Loucy (cell line): ENCODE measurements around the gene LPIN1.
A peak's percentile ranks its signal among the peaks of the same experiment; 100 is the strongest.

ENCODE experiments used
- H2AFZ ChIP-seq: fragments of 200-600 bp; sonication (generic); 2 replicates; pipeline ENCODE4 v1.6.0; 2016; ENCODE audit warnings: antibody characterized with exemption, mild to moderate bottlenecking, low read length, moderate library complexity
- H3F3A ChIP-seq: fragments of 200-600 bp; 2 replicates; pipeline ENCODE4 v1.6.0; 2016; ENCODE audit warnings: antibody characterized with exemption, low read depth, mild to moderate bottlenecking
- H3K27me3 ChIP-seq: fragments of 200-600 bp; sonication (generic); 2 replicates; pipeline ENCODE4 v1.6.1; 2014; ENCODE audit warnings: low read length, mild to moderate bottlenecking; ENCODE audit not compliant: insufficient read depth, poor library complexity, severe bottlenecking
- H3K36me3 ChIP-seq: fragments of 200-600 bp; sonication (generic); 2 replicates; pipeline ENCODE4 v1.6.1; 2016; ENCODE audit warnings: low read length; ENCODE audit not compliant: insufficient read depth
- H3K4me1 ChIP-seq: fragments of 200-600 bp; sonication (generic); 2 replicates; pipeline ENCODE4 v1.5.1; 2014; ENCODE audit warnings: low read length, mild to moderate bottlenecking; ENCODE audit not compliant: insufficient read depth, poor library complexity, severe bottlenecking
- H3K4me2 ChIP-seq: fragments of 200-600 bp; sonication (generic); 2 replicates; pipeline ENCODE4 v1.6.0; 2014; ENCODE audit warnings: antibody characterized with exemption, low read length, low read depth, mild to moderate bottlenecking; ENCODE audit not compliant: poor library complexity, severe bottlenecking
- H3K4me3 ChIP-seq: fragments of 200-600 bp; sonication (generic); 2 replicates; pipeline ENCODE4 v1.5.1; 2014; ENCODE audit warnings: low read length, mild to moderate bottlenecking, mixed read lengths; ENCODE audit not compliant: poor library complexity, severe bottlenecking
- H3K79me2 ChIP-seq: fragments of 200-600 bp; sonication (generic); 2 replicates; pipeline ENCODE4 v1.6.1; 2014; ENCODE audit warnings: low read length; ENCODE audit not compliant: insufficient read depth
- H3K9ac ChIP-seq: fragments of 200-600 bp; sonication (generic); 2 replicates; pipeline ENCODE4 v1.6.0; 2014; ENCODE audit warnings: mild to moderate bottlenecking, low read depth, low read length, moderate library complexity; ENCODE audit not compliant: poor library complexity, severe bottlenecking
- H3K9me2 ChIP-seq: fragments of 200-600 bp; sonication (generic); replicated peaks from 2 replicates; pipeline ENCODE4 v1.6.1; 2016; ENCODE audit warnings: low read depth, low read length, mixed read lengths
- H3K9me3 ChIP-seq: fragments of 200-600 bp; sonication (generic); 2 replicates; pipeline ENCODE4 v1.6.1; 2014; ENCODE audit warnings: mild to moderate bottlenecking, antibody characterized with exemption, low read length, low read depth; ENCODE audit not compliant: insufficient read depth
- H4K20me1 ChIP-seq: fragments of 200-600 bp; sonication (generic); 2 replicates; pipeline ENCODE4 v1.6.0; 2014; ENCODE audit warnings: antibody characterized with exemption, low read length, mild to moderate bottlenecking; ENCODE audit not compliant: insufficient read depth, poor library complexity, severe bottlenecking
- EZH2phosphoT487 ChIP-seq: fragments of 200-600 bp; IDR thresholded peaks from 2 replicates; pipeline ENCODE4 v1.6.1; 2018; ENCODE audit warnings: antibody characterized with exemption, mild to moderate bottlenecking, moderate library complexity, borderline replicate concordance
- TF ChIP-seq, protein P1 (sequence below): fragments of 200-600 bp; sonication (generic); conservative IDR thresholded peaks from 2 replicates; pipeline ENCODE4 v1.5.1; 2014; ENCODE audit warnings: mild to moderate bottlenecking, antibody characterized with exemption, low read length

LPIN1 gene

GRCh38 chr2:11718606-11719005 is 27.8 kb upstream of the LPIN1 start:
- Histone ChIP-seq H2AFZ (no peak overlapping the region), H3K9ac (peak overlapping the region; percentile 62), H3F3A (no peaks in the 10 kb centered on the region), H3K4me1 (peaks cover 32% of the 10 kb centered on the region), H3K79me2 (no peaks in the 10 kb centered on the region), H3K27me3 (no peaks in the 10 kb centered on the region), H4K20me1 (no peaks in the 10 kb centered on the region), H3K4me3 (no peak overlapping the region), H3K9me3 (no peaks in the 10 kb centered on the region), H3K36me3 (no peaks in the 10 kb centered on the region), H3K4me2 (peak overlapping the region; percentile 62), H3K9me2 (no peaks in the 10 kb centered on the region)
- TF ChIP-seq EZH2phosphoT487 = no peak
- TF ChIP-seq, protein P1, sequence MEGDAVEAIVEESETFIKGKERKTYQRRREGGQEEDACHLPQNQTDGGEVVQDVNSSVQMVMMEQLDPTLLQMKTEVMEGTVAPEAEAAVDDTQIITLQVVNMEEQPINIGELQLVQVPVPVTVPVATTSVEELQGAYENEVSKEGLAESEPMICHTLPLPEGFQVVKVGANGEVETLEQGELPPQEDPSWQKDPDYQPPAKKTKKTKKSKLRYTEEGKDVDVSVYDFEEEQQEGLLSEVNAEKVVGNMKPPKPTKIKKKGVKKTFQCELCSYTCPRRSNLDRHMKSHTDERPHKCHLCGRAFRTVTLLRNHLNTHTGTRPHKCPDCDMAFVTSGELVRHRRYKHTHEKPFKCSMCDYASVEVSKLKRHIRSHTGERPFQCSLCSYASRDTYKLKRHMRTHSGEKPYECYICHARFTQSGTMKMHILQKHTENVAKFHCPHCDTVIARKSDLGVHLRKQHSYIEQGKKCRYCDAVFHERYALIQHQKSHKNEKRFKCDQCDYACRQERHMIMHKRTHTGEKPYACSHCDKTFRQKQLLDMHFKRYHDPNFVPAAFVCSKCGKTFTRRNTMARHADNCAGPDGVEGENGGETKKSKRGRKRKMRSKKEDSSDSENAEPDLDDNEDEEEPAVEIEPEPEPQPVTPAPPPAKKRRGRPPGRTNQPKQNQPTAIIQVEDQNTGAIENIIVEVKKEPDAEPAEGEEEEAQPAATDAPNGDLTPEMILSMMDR = no peak

DNA sequence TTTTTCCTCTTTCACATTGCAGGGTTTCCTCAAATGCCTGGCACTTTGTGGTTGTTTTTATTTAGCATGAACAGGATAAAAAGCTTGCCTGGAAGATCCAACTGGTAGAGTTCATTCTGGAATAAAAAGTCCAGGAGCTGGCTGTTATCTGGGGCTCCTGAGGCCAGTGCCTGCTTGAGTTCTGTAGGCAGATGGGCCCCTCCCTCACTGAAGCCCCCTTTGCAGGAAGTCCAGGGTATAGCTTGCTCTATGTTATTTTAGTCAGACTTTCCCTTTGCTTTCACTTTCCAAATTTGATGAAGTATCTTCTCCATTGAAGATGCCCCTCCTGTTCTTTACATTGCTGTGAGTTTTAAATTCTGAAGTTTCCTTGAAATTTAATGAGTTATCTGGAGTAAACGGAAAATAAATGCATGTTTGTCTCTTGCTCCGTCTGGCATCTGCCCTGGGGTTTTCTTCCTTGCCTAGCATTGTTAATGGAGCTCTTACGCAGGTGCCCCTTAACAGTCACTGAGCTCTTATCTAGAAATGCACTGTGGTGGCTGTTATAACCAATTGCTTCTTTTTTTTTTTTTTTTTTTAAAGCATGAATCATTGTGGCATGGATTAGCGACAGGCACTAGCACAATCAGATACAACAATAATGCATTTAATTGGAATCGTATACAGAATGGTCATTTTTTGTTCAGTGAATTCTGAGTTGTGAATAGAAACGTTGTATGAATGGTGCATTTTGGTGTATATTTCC is 27.0 kb upstream of the LPIN1 start:
- Histone ChIP-seq H4K20me1 (no peaks in the 10 kb centered on the region), H2AFZ (peak overlapping the region; percentile 81)

DNA sequence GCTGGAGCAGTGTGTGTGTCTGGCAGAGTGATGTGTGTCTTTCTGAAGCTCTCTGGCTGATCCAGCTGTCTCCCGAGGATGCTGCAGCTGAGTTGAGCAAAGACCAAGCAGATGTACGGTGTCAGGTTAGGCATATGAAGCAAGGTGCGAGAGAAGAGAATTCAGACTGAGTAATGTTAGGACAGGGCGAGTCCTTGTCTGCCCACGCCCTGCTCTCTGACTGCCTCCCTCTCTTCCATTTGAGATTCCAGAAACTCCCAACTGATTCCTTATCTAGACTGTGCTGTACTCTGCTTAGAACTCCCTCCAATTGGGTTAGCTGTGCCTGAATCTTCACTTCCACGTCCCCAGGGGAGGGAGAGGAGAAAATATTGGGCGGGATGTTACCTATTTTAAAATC is 25.7 kb upstream of the LPIN1 start:
- Histone ChIP-seq H4K20me1 (no peaks in the 10 kb centered on the region), H3K79me2 (no peaks in the 10 kb centered on the region), H3K9me2 (no peaks in the 10 kb centered on the region), H3K9me3 (no peaks in the 10 kb centered on the region), H3K27me3 (no peaks in the 10 kb centered on the region), H3K36me3 (no peaks in the 10 kb centered on the region), H3K4me2 (no peak overlapping the region), H3K4me1 (peaks cover 32% of the 10 kb centered on the region), H2AFZ (peak overlapping the region; percentile 15; the same call in 1 of the 2 replicates), H3K4me3 (no peak overlapping the region), H3F3A (no peaks in the 10 kb centered on the region), H3K9ac (no peak overlapping the region)
- TF ChIP-seq, protein P1 = no peak
- TF ChIP-seq EZH2phosphoT487 = no peak

More for the DNA sequence above, 27.0 kb upstream of the LPIN1 start:
- TF ChIP-seq EZH2phosphoT487 = no peak
- TF ChIP-seq, protein P1 = no peak
- Histone ChIP-seq H3K9me2 (no peaks in the 10 kb centered on the region), H3K9ac (peak overlapping the region; percentile 62), H3K4me2 (peak overlapping the region; percentile 62), H3K4me3 (peak overlapping the region; percentile 66), H3K79me2 (no peaks in the 10 kb centered on the region), H3F3A (no peaks in the 10 kb centered on the region), H3K36me3 (no peaks in the 10 kb centered on the region), H3K9me3 (no peaks in the 10 kb centered on the region), H3K4me1 (peaks cover 32% of the 10 kb centered on the region), H3K27me3 (no peaks in the 10 kb centered on the region)
